Activated T-cell treated with anti-CD3 and anti-CD28 coated beads, Interleukin-2, amount 50 U/mL, for 24 hours (primary cell): ENCODE measurements around the gene TSR3.

Experiments used
- DNase-seq: peaks from one replicate; pipeline ENCODE4 v3.0.0-alpha.2; 2020
- H3K27ac Mint-ChIP-seq: 2 replicates; pipeline ENCODE4 v1.8.0; 2020; ENCODE audit warnings: mild to moderate bottlenecking, mixed read lengths
- H3K27me3 Mint-ChIP-seq: 2 replicates; pipeline ENCODE4 v1.8.0; 2020; ENCODE audit warnings: mixed read lengths
- H3K36me3 Mint-ChIP-seq: 2 replicates; pipeline ENCODE4 v1.8.0; 2020; ENCODE audit warnings: low read depth, mixed read lengths
- H3K4me1 Mint-ChIP-seq: 2 replicates; pipeline ENCODE4 v1.8.0; 2020; ENCODE audit warnings: low read depth, mixed read lengths
- H3K4me3 Mint-ChIP-seq: 2 replicates; pipeline ENCODE4 v1.8.0; 2020; ENCODE audit warnings: mild to moderate bottlenecking, moderate library complexity, mixed read lengths
- H3K9me3 Mint-ChIP-seq: 2 replicates; pipeline ENCODE4 v1.8.0; 2020; ENCODE audit warnings: mixed read lengths

TSR3 gene

DNA sequence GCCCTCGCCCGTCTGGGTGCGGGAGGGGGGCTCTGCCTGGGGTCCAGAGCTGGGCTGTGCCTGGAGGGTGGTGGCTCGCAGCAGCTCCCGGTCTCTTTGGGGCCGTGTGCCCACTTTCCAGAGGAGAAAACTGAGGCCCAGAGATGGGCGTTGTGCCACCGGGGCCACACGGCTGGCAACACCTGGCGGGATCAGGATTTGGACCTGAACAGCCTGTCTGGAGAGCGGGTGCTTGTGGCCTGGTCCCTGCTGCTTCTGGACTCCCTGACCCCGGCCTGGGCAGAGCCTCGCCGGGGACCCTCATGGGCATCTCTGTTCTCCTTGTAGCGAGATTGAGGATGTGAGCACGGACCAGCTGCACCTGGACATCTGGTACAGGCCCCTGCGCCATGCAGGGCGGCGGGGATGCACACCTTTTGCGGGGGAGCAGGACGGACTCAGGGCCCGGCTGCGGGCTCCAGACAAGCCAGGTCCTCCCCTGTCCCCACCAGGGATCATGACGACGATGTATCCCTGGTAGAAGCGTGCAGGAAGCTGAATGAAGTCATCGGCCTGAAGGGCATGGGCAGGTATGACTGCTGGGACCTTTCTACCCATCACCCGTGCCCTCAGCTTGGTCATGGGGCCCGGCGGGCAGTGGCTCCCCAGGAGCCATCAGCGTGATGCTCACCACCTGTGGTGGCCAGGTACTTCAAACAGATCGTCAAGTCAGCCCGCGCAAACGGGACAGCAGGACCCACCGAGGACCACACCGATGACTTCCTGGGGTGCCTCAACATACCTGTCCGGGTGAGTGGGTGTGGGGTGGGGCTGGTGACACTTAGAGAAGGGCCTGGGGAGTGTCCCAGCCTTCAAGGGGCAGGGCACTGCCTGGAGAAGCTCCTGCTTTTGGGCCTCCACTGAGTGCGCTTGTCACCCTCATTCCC, 9.9 kb downstream of the TSR3 start:
- H3K9me3 Mint-ChIP-seq, result no peaks in the 10 kb centered on the region
- no peak overlapping the region for H3K4me3 Mint-ChIP-seq
- DNase-seq, result no peak
- H3K36me3 Mint-ChIP-seq, result no peaks in the 10 kb centered on the region
- H3K4me1 Mint-ChIP-seq, result peaks cover 17% of the 10 kb centered on the region
- H3K27ac Mint-ChIP-seq, result no peak overlapping the region
- H3K27me3 Mint-ChIP-seq, result no peaks in the 10 kb centered on the region

GRCh38 chr16:1340730-1341494, 10.8 kb downstream of the TSR3 start:
- peaks cover 4% of the 10 kb centered on the region for H3K27me3 Mint-ChIP-seq
- peaks cover 17% of the 10 kb centered on the region for H3K4me1 Mint-ChIP-seq
- H3K27ac Mint-ChIP-seq, result no peak overlapping the region
- no peak overlapping the region for H3K4me3 Mint-ChIP-seq
- no peaks in the 10 kb centered on the region for H3K36me3 Mint-ChIP-seq
- DNase-seq, result no peak
- no peaks in the 10 kb centered on the region for H3K9me3 Mint-ChIP-seq

- Mint-ChIP-seq H3K27ac (no peak overlapping the region), H3K4me3 (no peak overlapping the region), H3K36me3 (no peaks in the 10 kb centered on the region), H3K27me3 (peaks cover 17% of the 10 kb centered on the region), H3K4me1 (peaks cover 19% of the 10 kb centered on the region), H3K9me3 (no peaks in the 10 kb centered on the region)
- no peak for DNase-seq
These were observed 12.6 kb downstream of the TSR3 start for GRCh38 chr16:1338855-1339675.

GRCh38 chr16:1338119-1338730, 13.5 kb downstream of the TSR3 start:
- peaks cover 17% of the 10 kb centered on the region for H3K27me3 Mint-ChIP-seq
- no peaks in the 10 kb centered on the region for H3K36me3 Mint-ChIP-seq
- H3K4me3 Mint-ChIP-seq, result no peak overlapping the region
- H3K9me3 Mint-ChIP-seq, result no peaks in the 10 kb centered on the region
- DNase-seq, result no peak
- H3K27ac Mint-ChIP-seq, result no peak overlapping the region
- H3K4me1 Mint-ChIP-seq, result peaks cover 16% of the 10 kb centered on the region

GRCh38 chr16:1337486-1337885, 14.2 kb downstream of the TSR3 start:
- Mint-ChIP-seq H3K27me3 (peaks cover 21% of the 10 kb centered on the region), H3K4me1 (peaks cover 12% of the 10 kb centered on the region), H3K9me3 (no peaks in the 10 kb centered on the region), H3K36me3 (no peaks in the 10 kb centered on the region), H3K27ac (no peak overlapping the region), H3K4me3 (no peak overlapping the region)
- no peak for DNase-seq

GRCh38 chr16:1336619-1337018, 15.1 kb downstream of the TSR3 start:
- Mint-ChIP-seq H3K27me3 (peaks cover 30% of the 10 kb centered on the region), H3K36me3 (no peaks in the 10 kb centered on the region), H3K4me1 (peaks cover 11% of the 10 kb centered on the region), H3K9me3 (no peaks in the 10 kb centered on the region), H3K27ac (no peak overlapping the region), H3K4me3 (no peak overlapping the region)
- no peak for DNase-seq

- H3K4me3 Mint-ChIP-seq, result no peak overlapping the region
- no peaks in the 10 kb centered on the region for H3K36me3 Mint-ChIP-seq
- peaks cover 16% of the 10 kb centered on the region for H3K4me1 Mint-ChIP-seq
- no peak overlapping the region for H3K27ac Mint-ChIP-seq
- H3K9me3 Mint-ChIP-seq, result no peaks in the 10 kb centered on the region
- peaks cover 35% of the 10 kb centered on the region for H3K27me3 Mint-ChIP-seq
- DNase-seq, result no peak
These were observed 15.7 kb downstream of the TSR3 start for GRCh38 chr16:1335996-1336395.

DNA sequence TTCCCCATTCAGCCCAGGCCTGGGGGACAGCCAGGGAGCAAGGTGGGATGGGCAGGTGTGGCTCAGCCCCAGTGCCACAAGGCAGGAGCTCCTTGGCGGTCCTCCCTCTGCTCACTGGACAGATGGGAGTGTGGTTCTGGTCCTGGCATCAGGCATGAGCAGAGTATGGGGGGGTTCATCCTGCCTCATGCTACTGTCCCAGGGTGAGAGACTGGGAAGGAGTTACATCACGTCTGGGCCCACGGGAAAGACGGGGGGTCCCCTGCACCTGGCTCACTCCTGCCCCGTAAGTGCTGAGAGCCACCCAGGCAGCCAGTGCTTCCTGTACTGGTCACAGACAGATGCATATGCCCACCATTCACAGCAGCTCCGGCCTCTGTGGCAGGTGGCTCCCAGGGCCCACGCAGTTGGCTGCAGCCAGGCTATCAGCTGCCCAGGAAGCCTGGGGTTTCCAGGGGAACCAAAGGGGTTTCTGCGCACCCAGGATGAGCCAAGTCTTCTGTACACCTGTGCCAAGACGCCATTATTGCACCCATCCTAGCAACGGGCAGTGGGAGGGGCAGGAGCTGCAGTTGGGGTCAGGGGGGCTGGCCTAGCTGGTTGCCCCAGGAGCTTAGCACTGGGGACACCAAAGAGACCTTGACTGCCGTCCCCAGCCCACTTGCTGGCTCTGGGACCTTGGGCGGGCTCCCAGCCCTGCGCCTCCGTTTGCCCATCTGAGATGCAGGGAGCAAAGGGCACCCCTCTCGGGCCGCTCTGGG, 16.3 kb downstream of the TSR3 start:
- H3K27me3 Mint-ChIP-seq, result peaks cover 39% of the 10 kb centered on the region
- H3K36me3 Mint-ChIP-seq, result no peaks in the 10 kb centered on the region

DNA sequence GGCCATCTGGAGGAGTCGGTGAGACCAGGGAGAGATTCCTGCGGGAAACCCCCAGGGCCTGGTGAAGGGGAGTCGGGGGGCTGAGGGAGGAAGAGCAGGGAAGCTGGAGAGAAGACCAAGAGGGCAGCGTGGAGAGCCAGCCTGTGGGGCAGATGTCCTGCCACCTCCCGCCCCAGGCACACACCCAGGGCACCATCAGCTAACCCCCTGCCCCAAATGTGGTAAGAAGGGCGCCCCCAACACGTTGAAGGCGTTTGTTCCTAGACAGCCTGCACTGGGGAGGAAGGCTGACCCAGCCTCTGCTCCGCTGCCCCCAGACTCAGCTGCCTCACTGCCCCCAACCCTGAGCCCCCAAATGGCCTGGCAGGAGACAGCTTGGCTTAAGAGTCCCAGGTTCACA, 16.9 kb downstream of the TSR3 start:
- Mint-ChIP-seq H3K27ac (no peak overlapping the region), H3K4me3 (no peak overlapping the region)

More for the DNA sequence above, 16.3 kb downstream of the TSR3 start:
- Mint-ChIP-seq H3K27ac (no peak overlapping the region), H3K4me1 (peaks cover 16% of the 10 kb centered on the region), H3K4me3 (no peak overlapping the region), H3K9me3 (no peaks in the 10 kb centered on the region)
- DNase-seq, result no peak

DNA sequence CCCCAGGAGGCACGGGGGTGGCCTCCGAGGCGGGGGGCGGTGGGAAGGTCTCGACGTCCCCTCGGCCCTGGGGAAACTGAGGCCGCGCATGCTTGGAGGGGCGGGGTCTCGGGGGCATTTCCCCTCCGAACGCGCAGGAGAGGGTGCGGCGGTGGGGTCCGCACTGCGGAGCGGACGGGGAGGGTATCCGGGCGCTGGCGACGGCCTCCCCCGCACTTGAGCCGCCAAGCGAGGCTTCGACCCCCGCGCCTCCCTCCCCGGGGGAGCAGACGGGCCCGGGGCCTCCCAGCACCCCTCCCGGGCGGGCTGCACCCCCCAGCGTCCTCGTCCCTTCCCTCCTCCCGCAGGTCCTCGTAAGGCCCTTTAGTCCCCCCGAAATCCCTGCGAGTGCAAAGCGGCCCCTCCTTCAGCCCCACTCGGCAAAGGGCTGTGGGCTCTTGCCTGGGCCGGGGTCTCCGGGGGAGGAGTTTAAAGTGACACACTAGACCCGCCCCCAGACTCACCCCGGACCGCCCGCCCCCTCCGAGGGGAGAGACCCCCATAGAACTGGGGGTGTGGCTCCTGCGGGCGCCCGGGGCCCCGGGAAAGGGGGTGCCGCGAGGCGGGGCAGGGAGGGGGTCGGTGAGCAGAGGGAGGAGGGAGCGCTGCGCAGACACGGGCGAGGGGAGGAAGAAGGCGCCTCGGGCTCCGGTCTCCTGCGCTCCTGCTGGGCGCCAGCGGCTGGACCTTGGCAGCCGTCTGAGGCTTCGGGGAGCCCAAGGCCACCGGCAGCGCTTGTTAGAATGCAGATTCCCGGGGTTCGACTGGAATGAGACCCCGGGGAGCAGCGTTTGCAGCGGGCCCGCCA, 17.6 kb downstream of the TSR3 start:
- peaks cover 16% of the 10 kb centered on the region for H3K4me1 Mint-ChIP-seq
- no peaks in the 10 kb centered on the region for H3K36me3 Mint-ChIP-seq
- H3K27me3 Mint-ChIP-seq, result peaks cover 39% of the 10 kb centered on the region
- no peaks in the 10 kb centered on the region for H3K9me3 Mint-ChIP-seq
- H3K4me3 Mint-ChIP-seq, result no peak overlapping the region
- H3K27ac Mint-ChIP-seq, result no peak overlapping the region
- no peak for DNase-seq

More for the DNA sequence above, 16.9 kb downstream of the TSR3 start:
- H3K4me1 Mint-ChIP-seq, result peaks cover 16% of the 10 kb centered on the region
- no peaks in the 10 kb centered on the region for H3K9me3 Mint-ChIP-seq
- DNase-seq, result no peak
- peaks cover 39% of the 10 kb centered on the region for H3K27me3 Mint-ChIP-seq
- H3K36me3 Mint-ChIP-seq, result no peaks in the 10 kb centered on the region

- Mint-ChIP-seq H3K9me3 (no peaks in the 10 kb centered on the region), H3K27ac (peak within 1 kb of the TSS; percentile 54), H3K36me3 (no peaks in the 10 kb centered on the region), H3K27me3 (peaks cover 39% of the 10 kb centered on the region), H3K4me1 (peaks cover 16% of the 10 kb centered on the region), H3K4me3 (peak within 1 kb of the TSS; percentile 45)
- DNase-seq, result peak; percentile 64
These were observed 18.4 kb downstream of the TSR3 start, which contains the start of gene BAIAP3 for GRCh38 chr16:1333149-1333812. BAIAP3 (plus strand) TSS chr16:1333645; CDS start chr16:1338550, 4,905 bp downstream.

- DNase-seq, result no peak
- H3K27me3 Mint-ChIP-seq, result peaks cover 39% of the 10 kb centered on the region
- H3K27ac Mint-ChIP-seq, result peak overlapping the region; percentile 54
- H3K4me3 Mint-ChIP-seq, result peak overlapping the region; percentile 45
- H3K9me3 Mint-ChIP-seq, result no peaks in the 10 kb centered on the region
- no peaks in the 10 kb centered on the region for H3K36me3 Mint-ChIP-seq
- H3K4me1 Mint-ChIP-seq, result peaks cover 16% of the 10 kb centered on the region
These were observed 19.0 kb downstream of the TSR3 start for GRCh38 chr16:1332618-1333148.
